Adipocyte (in vitro differentiated cells): ENCODE measurements around the gene UPF1.
"Not testable (repeated sequence)": the region's sequence is repeated elsewhere in the genome, so short reads cannot be mapped to it uniquely, and the experiment has no call there.

Source experiments
- DNase-seq: peaks from one replicate; pipeline ENCODE4 v3.0.0-alpha.2; 2015; ENCODE audit warnings: low read depth
- H3K27me3 ChIP-seq: replicated peaks from 2 replicates; pipeline ENCODE4 v1.7.0; 2013; ENCODE audit warnings: mild to moderate bottlenecking, low read length, moderate library complexity; ENCODE audit not compliant: control insufficient read depth, insufficient read depth
- H3K36me3 ChIP-seq: 2 replicates; pipeline ENCODE4 v1.7.0; 2013; ENCODE audit warnings: low read length, mild to moderate bottlenecking, moderate library complexity; ENCODE audit not compliant: control insufficient read depth, insufficient read depth, severe bottlenecking
- H3K4me1 ChIP-seq: 2 replicates; pipeline ENCODE4 v1.7.0; 2013; ENCODE audit warnings: mild to moderate bottlenecking, low read length, moderate library complexity; ENCODE audit not compliant: control insufficient read depth, insufficient read depth
- H3K4me3 ChIP-seq: 2 replicates; pipeline ENCODE4 v1.7.0; 2013; ENCODE audit warnings: mild to moderate bottlenecking, low read length, moderate library complexity
- H3K9ac ChIP-seq: 2 replicates; pipeline ENCODE4 v1.7.0; 2013; ENCODE audit warnings: mild to moderate bottlenecking, low read length, moderate library complexity
- H3K9me3 ChIP-seq: 2 replicates; pipeline ENCODE4 v1.7.0; 2013; ENCODE audit warnings: mild to moderate bottlenecking, low read length, moderate library complexity; ENCODE audit not compliant: control insufficient read depth

Gene UPF1

GRCh38 chr19:18898081-18898606 is 66.4 kb downstream of the UPF1 start:
- no peak for DNase-seq
- no peaks in the 10 kb centered on the region for H3K4me1 ChIP-seq

DNA sequence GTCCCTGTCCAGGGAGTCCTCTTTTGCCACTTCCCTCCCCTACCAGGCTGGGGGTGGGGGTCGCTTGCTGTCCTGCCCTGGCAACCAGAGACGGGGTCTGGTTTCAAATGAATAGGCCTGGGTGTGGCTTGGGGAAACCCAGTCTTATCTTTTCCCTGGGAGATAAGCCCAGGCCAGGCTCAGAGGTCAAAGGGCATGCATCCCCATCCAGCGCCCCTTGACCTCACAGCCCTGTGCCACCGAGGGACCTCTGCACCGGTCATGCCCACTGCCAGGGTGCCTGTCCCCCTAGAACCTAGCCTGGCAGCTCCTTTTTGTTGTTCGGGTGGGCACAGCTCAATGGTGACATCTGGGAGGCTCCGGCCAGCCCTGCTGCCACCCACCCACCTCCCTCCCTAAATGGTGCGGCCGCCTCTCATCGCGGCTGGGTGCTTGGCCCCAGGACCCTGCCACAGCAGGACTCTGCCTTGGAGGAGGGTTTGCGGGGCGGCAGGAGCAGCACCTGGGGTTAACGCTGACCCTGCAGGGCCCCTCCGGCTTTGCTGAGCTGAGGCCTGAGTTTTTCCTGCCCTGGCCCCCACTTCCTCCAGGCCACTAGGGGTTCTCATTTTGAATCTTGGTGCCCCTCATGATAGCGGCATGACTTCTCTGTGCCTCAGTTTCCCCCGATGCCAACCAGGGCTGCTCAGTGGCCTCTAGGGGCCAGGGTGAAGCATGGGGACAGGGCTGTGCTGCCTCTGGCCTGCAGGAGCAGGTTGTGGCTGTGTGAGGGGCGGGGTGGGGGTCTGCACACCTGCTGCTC is 67.0 kb downstream of the UPF1 start:
- no peak for DNase-seq
- Histone ChIP-seq H3K36me3 (peaks cover 29% of the 10 kb centered on the region), H3K4me1 (no peaks in the 10 kb centered on the region), H3K4me3 (no peak overlapping the region), H3K9me3 (no peaks in the 10 kb centered on the region), H3K9ac (no peak overlapping the region), H3K27me3 (peaks cover 9% of the 10 kb centered on the region)

More at GRCh38 chr19:18898081-18898606, 66.4 kb downstream of the UPF1 start:
- Histone ChIP-seq H3K36me3 (peaks cover 23% of the 10 kb centered on the region), H3K9me3 (no peaks in the 10 kb centered on the region), H3K9ac (no peak overlapping the region), H3K4me3 (no peak overlapping the region), H3K27me3 (peaks cover 9% of the 10 kb centered on the region)

DNA sequence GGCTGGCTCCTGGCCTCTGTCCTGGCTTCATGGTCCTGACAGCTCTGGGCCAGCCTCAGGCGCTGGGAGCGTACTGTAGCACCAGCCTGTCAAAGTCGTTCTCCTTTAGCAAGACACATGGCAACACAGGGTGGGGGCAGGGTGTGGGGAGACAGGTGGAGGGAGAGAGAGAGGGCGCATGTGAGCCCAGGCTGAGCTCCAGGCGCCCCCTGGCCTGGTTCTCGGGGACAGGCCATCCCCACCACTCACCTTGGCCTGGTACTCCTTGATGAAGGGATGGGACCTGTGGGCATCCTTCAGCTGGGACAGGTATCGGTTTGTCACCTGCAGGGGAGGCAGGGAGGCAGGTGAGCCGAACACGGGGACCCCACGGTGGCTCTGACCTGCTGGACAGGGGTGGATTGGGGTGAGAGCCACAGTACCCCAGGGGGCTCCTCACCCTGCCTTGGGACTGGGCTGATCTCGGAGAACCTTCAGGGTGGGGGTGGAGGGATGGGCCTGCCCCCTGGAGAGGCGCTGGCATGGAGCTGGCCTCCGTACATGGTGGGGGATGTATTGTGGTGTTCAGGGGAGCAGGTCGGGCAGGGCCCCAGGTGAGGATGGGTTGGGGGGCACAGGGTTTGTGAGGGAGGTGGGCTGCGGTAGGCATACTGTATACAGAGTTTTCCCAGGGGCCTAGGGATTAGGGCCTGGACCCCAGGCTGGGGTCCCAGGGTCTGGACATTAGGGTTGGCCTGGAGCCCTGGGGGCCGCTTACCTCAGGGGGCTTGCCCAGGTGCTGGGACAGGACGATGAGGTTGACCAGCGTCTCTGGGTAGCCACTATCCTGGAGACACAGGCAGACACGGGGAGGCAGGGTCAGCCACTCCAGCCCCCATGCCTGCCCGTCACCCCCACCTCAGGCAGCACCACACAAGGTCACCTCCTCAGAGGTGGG is 68.1 kb downstream of the UPF1 start:
- H3K4me3 ChIP-seq = no peak overlapping the region
- DNase-seq = no peak

DNA sequence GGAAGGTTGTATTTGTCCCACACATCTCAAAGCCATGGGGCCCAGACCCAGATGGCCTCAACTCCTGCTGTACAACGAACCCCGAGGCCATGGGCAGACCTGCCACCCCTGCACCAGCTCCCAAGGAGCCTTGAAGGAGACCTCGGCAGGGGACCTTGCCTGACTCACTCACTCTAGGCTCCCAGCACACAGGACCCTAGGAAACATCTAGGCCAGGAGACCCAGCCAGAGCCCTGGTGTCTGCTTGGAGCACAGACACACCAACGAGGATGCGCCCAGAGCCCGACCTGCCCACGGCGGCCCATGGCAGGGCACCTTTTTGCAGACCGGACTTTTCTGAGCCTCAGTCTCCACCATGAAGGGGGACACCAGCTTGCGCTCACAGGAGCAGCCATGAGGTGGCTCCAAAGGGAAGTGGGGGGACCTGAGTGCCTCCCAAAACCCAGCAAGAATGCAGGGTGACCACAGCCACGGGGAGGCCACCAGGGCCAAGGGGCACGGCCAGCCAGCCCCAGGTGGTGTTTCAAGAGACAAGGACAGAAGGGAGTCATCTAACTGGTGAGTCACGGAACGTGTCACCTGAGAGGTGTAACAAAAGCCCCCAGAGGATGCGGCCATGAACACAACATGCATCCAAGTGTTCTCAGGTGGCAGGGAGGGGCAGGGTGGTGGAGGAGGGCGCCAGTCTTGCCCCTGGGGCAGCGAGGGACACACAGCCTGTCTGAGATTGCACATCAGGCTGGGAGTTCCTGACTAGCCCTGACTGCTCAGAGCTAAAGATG is 69.1 kb downstream of the UPF1 start:
- H3K27me3 ChIP-seq = no peaks in the 10 kb centered on the region
- H3K9ac ChIP-seq = no peak overlapping the region
- peaks cover 40% of the 10 kb centered on the region for H3K36me3 ChIP-seq
- H3K9me3 ChIP-seq = no peaks in the 10 kb centered on the region
- no peaks in the 10 kb centered on the region for H3K4me1 ChIP-seq
- DNase-seq = no peak
- H3K4me3 ChIP-seq = no peak overlapping the region

More for the DNA sequence above, 68.1 kb downstream of the UPF1 start:
- Histone ChIP-seq H3K27me3 (peaks cover 2% of the 10 kb centered on the region), H3K4me1 (no peaks in the 10 kb centered on the region), H3K9ac (no peak overlapping the region), H3K36me3 (peaks cover 30% of the 10 kb centered on the region), H3K9me3 (no peaks in the 10 kb centered on the region)

- Histone ChIP-seq H3K9me3 (no peaks in the 10 kb centered on the region), H3K4me3 (no peak overlapping the region), H3K36me3 (peaks cover 46% of the 10 kb centered on the region), H3K9ac (no peak overlapping the region), H3K4me1 (no peaks in the 10 kb centered on the region), H3K27me3 (no peaks in the 10 kb centered on the region)
- DNase-seq = no peak
These were observed 69.7 kb downstream of the UPF1 start for GRCh38 chr19:18901491-18901890.

DNA sequence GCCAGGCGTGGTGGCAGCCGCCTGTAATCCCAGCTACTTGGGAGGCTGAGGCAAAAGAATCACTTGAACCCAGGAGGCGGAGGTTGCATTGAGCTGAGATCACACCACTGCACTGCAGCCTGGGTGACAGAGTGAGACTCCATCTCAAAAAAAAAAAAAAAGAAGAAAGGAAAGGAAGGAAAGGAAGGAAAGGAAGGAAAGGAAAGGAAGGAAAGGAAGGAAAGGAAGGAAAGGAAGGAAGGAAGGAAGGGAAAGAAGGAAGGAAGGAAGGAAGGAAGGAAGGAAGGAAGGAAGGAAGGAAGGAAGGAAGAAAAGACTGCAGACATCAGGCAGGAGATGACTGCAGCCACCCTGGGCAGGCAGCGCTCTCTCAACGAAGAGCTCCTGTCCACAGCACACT is 70.8 kb downstream of the UPF1 start:
- H3K4me3 ChIP-seq, H3K4me1 ChIP-seq, H3K9me3 ChIP-seq, DNase-seq, H3K27me3 ChIP-seq, H3K9ac ChIP-seq: not testable (repeated sequence)
- H3K36me3 ChIP-seq = peaks cover 56% of the 10 kb centered on the region

DNA sequence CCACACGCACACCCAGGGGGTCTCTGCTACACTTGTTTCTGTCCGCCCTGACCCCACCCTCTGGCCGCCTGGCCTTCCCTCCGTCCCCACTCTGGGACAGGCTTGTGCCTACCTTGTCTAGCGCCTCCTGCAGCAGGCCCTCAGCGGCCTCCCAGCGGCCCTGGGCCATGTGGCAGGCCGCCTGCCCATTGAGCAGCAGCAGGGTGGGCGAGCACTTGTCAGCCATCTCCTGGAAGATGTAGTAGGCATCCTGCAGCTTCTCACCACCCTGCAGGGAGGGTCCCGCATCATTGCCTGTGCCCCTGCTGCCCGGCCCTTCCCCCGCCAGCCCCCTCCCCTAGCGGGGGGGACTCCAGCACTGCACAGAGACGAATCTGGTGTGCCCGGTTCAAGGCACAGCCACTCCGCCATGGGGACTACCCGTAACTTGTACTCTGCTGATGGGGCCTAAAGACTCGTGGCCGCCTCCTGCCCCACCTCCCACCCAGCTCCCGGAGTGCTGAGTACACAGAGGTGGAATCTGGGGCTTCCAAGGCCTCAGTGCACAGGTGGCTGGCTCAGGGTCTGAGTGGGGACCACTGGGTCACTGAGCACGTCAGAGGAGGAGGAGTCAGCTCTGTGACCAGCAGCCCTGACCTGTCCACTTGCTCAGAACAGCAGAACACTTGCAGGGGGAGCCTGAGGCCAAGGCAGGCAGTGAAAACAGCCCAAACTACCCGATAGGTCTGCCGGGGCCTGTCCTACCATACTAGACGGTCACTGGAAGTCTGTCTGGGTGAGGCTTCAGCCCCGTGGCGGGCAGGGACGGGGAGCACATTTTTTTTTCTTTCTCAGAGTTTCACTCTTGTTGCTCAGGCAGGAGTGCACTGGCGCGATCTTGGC is 71.6 kb downstream of the UPF1 start:
- H3K4me3 ChIP-seq = no peak overlapping the region
- H3K9me3 ChIP-seq = no peaks in the 10 kb centered on the region
- no peak overlapping the region for H3K9ac ChIP-seq
- no peaks in the 10 kb centered on the region for H3K27me3 ChIP-seq
- no peaks in the 10 kb centered on the region for H3K4me1 ChIP-seq
- peaks cover 62% of the 10 kb centered on the region for H3K36me3 ChIP-seq
- no peak for DNase-seq

DNA sequence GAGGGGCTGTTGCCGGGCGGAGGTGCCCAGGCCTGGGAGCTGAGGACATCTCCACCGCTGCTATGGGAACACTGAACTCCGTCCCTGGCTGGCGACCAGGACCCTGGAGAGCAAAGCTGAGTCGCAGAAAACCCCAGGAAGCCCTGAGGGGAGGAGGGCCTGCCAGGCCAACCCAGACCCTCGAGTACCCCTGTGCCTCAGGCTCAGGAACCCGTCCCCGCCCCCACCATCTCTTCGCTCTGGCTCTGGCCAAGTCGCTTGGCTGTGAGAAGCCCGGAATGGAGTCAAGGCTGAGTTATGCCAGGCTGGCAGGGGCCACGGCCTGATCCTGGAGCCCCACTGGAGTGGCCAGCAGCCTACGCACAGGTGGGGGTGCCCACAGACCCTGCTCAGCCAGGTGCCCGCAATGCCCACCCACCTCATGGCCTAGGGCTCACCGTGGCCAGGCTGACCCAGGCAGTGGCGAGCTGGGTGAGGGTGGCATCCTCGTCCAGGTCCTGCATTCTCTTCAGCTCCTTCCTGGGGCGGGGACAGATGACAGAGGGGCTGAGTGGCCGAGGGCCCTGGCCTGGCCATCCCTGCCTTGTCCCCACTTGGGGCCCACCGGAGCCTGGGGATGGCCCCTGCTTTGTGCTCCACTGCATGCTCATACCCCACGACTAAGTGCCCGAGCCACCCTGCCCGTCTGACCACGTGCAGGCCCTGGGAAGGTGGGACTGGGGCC is 72.7 kb downstream of the UPF1 start:
- Histone ChIP-seq H3K36me3 (peaks cover 63% of the 10 kb centered on the region), H3K9ac (no peak overlapping the region), H3K9me3 (no peaks in the 10 kb centered on the region), H3K4me3 (no peak overlapping the region), H3K4me1 (no peaks in the 10 kb centered on the region), H3K27me3 (no peaks in the 10 kb centered on the region)
- DNase-seq = no peak

DNA sequence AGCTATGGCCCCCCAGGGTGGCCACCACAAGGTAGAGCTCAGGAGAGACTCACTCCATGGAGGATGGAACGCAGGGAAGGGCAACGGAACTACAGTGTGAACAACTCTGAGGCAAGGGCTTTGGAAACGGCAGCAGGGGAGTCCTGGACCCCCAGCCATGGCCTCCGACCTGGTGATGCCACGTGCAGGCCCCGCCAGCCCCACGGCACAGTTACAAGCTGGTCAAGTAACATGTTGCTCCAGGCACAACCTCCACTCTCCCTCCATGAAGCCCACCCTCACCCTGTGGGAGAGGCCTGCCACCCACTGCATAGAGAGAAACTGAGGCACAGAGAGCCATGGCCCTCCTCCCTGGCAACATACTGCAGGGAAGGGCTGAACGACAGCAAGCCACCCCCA is 73.3 kb downstream of the UPF1 start:
- Histone ChIP-seq H3K9me3 (no peaks in the 10 kb centered on the region), H3K9ac (no peak overlapping the region), H3K4me1 (no peaks in the 10 kb centered on the region), H3K4me3 (no peak overlapping the region), H3K36me3 (peaks cover 64% of the 10 kb centered on the region), H3K27me3 (no peaks in the 10 kb centered on the region)
- DNase-seq = no peak
